Lower leg skin (tissue), 3 donors: ENCODE results near the gene ATP6V1F.

Experiments
- CTCF ChIP-seq, 3 donors: fragments of 450-650 bp; IDR thresholded peaks; one replicate each; pipeline ENCODE4 v1.5.1; 2016; ENCODE audit warnings: antibody characterized with exemption in 3 of 3, mild to moderate bottlenecking in 3 of 3, moderate library complexity in 2 of 3
- POLR2A ChIP-seq, 2 donors: fragments of 450-650 bp; IDR thresholded peaks; one replicate each; pipeline ENCODE4 v1.6.1; 2016 to 2017; ENCODE audit warnings: antibody characterized with exemption in 2 of 2, mild to moderate bottlenecking in 1 of 2, moderate library complexity in 1 of 2

DNA sequence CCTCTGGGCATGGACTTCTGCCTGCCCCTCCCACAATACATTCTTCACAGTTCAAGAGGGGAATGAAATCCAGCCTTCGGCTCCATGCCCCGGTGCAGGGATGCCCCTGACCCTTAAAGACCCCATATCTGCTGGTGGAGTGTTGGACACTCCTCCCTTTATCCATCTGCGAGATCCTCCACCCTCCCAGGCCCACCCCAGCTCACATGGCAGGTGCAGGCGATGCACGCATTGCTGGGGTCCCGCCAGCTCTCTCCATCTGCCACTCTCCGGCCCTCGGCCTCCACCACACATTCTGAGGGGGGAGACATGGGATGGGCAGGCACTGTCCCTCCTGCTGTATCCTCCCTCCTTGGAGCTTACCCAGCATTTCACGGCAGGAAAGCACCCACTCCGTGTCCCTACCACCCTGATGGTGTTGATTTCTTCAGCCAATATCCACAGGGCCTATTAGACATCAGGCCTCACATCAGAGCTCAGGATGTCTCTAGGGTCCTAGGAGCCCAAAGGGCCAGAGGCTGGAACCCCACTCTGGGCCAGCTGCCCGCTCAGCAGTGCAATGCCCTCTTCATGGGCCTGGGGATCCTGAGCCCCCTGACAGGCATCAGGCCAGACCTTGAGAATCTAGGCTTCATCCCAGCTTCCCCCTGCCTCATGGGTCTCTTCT is 18.3 kb downstream of the ATP6V1F start:
- TF ChIP-seq CTCF (IDR thresholded peaks at IDR 0.05) (no peak), POLR2A (IDR thresholded peaks at IDR 0.05) (no peak)
